ENCODE measurements around the gene VAC14.

VAC14 gene

DNA sequence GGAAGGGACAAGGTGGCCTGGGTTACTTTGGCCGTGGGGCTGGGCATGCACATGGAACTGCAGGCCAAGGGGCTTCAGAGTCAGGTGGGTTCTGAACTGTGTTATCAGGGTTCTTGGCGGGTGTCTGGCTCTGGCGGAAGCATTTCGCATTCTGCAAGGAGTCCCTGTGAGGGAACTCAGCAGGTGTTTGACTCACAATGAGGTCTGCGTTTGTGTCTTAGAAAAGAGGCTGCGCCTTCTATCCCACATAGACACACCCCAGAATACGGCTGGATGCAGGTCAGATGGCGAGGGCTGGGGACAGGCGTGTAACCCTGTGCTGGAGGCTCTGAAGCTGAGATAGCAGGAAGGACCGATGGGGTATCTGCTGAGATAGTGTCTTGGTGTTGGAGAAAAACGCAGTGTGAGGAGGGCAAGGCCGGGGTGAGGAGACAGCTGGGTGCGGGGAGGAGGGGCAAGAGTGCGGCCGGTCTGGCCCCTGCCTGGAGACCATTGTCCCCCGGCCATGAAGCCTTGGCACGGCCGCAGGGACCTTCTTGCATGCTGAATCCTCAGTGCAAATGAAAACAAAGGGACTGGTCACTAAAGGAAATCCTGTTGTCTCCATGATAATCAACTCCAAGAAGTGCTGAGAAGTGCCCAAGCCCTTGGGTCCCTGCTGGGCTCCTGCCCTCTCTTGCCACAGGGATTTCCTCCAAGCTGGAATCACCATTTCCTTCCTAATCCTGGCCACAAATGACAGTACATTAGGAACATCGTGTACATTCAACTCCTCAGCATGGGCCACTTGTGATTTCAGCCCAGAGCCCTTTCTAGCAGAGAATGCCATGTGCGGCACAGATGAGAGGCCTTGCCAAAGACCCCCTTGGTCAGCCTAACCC, 92.4 kb downstream of the VAC14 start:
- DNase-seq (ENCODE audit: low read depth in 3 of 3), result no peak

- no peak for DNase-seq (ENCODE audit: low read depth in 3 of 3)
Measured at GRCh38 chr16:70706948-70707465, 94.0 kb downstream of the VAC14 start.

- DNase-seq (ENCODE audit: low read depth in 3 of 3), result no peak
Measured at GRCh38 chr16:70705056-70705455, 95.9 kb downstream of the VAC14 start.

- no peak for DNase-seq (ENCODE audit: low read depth in 3 of 3)
Measured at GRCh38 chr16:70704586-70704985, 96.4 kb downstream of the VAC14 start.

- DNase-seq (ENCODE audit: low read depth in 3 of 3), result no peak
Measured at GRCh38 chr16:70703835-70704381, 97.0 kb downstream of the VAC14 start.

DNA sequence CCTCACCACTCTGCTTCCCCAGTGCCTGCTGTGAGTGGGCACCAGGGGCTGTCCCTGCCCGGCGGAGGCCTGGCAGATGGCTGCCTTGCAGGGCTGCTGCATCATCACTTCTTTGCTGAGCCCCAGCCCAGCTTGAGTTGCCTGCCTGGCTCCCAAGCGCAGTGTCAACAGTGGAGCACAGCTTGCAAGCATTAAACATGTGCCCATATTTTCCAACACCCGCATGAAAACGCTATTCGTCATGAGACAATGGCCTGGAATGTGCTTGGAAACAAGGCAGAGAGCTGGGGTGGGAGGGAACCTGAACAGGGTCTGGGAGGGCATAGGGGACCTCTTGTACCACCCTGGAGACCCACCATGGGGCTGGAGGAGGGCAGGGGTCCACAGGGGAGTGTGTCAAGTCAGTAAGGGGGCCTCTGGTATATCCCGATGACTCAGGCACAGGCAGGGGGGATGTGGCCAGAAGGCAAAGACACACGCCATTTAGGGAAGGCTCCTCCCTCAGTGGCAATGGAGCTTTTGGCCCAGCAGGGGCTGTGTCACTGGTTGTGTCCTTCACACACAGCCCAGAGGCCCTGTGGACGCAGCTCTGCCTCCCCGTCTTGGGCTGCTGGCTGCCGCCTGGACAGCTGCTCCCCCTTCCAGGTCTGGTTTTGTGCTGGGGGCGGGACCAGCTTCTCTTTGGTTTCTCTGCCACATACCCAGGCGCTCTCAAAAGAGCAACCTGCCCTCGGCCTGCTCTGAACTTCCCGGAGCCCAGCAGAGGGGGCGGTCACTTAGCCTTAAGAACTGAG, 97.7 kb downstream of the VAC14 start:
- DNase-seq (ENCODE audit: low read depth in 3 of 3), result no peak

- no peak for DNase-seq (ENCODE audit: low read depth in 3 of 3)
Measured at GRCh38 chr16:70702624-70703023, 98.3 kb downstream of the VAC14 start.

DNA sequence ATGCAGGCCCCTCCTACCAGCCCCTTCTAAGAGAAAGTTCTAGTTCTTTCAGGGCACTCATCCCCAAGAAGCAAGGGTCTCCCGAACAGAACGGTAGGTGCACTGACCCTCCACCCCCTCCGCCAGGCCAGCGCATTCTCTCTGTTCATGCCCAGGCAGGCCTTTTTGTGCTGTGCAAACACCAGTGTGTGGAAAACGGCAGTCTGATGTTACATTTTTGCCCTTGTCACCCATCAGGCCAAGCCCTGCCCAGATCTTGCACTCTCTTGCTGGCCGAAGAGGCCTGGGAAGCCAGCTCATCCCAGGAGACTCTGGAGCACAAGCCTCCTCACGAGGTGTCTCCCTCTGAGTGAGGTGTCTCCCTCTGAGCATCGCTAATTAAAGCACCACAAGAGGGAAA, 99.0 kb downstream of the VAC14 start:
- no peak for DNase-seq (ENCODE audit: low read depth in 3 of 3)

GRCh38 chr16:70701596-70701995, 99.4 kb downstream of the VAC14 start:
- no peak for DNase-seq (ENCODE audit: low read depth in 3 of 3)

DNA sequence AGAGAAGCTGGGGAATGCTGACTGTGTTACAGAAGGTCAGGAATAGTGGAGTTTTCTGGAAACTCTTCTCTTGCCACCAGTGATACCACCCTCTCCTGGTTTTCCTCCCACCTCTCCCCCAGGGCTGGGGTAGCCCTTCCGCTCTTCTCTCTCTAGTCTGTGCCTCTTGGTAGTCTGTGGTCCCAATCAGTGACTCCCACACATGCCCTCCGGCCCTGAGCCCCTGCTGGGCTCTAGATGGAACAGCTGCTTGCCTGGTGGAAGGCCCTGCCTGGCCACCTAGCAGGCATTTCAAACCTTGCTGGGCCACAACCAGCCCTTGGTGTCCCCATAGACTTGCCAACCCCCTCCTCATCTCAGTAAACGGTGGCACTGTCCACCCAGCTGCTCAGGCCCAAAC, 99.9 kb downstream of the VAC14 start:
- DNase-seq (ENCODE audit: low read depth in 3 of 3), result no peak

GRCh38 chr16:70700101-70701020, 100.6 kb downstream of the VAC14 start:
- DNase-seq (ENCODE audit: low read depth in 3 of 3), result no peak

GRCh38 chr16:70699696-70700095, 101.3 kb downstream of the VAC14 start:
- no peak for DNase-seq (ENCODE audit: low read depth in 3 of 3)

GRCh38 chr16:70698901-70699300, 102.1 kb downstream of the VAC14 start:
- DNase-seq (ENCODE audit: low read depth in 3 of 3), result no peak

DNA sequence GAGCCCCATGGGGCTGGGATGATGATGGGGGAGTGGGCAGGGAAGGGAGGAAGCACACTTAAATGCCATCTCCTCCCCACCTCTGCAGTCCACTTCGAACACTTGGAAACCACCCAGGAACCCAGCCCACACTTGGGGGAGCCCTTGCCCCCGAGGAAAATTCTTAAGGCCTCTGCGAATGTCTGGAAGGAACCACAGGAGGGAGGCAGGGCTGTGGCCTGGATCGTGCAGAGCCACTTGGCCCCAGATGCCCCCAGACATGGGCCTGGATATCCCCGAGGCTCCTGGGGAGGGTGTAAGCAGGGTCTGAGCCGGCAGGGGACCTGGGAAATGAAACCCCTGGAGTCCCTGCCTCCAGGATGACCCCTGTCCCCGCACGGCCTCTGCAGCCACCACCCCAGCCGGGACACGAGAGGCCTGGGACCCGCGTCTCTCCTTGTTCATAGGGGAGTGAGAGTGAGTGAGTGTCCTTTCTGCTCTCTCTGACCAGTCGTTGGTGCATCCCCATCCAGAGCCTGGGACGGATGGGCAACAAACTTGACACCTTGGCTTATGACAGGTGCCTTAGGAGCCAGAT, 103.3 kb downstream of the VAC14 start:
- DNase-seq (ENCODE audit: low read depth in 3 of 3), result no peak

- no peak for DNase-seq (ENCODE audit: low read depth in 3 of 3)
Measured at GRCh38 chr16:70696952-70697593, 103.9 kb downstream of the VAC14 start.

DNA sequence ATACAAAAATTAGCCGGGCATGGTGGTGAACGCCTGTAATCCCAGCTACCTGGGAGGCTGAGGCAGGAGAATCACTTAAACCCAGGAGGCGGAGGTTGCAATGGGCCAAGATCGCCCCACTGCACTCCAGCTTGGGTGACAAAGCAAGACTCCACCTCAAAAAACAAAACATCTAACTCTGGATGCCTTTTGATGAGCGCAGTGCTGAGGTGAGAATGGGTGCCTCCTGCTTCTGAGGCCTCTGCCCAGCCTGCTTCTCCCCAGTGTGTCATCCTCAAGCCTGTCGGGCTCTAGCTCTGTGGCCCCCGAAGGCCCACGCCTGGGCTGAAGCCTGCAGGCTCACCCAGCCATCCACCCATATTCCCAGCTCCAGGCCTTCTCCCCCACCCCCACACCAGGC, 104.6 kb downstream of the VAC14 start:
- DNase-seq (ENCODE audit: low read depth in 3 of 3), result no peak

GRCh38 chr16:70695331-70696070, 105.5 kb downstream of the VAC14 start:
- DNase-seq (ENCODE audit: low read depth in 3 of 3), result no peak

GRCh38 chr16:70694868-70695218, 106.1 kb downstream of the VAC14 start:
- DNase-seq (ENCODE audit: low read depth in 3 of 3), result no peak

DNA sequence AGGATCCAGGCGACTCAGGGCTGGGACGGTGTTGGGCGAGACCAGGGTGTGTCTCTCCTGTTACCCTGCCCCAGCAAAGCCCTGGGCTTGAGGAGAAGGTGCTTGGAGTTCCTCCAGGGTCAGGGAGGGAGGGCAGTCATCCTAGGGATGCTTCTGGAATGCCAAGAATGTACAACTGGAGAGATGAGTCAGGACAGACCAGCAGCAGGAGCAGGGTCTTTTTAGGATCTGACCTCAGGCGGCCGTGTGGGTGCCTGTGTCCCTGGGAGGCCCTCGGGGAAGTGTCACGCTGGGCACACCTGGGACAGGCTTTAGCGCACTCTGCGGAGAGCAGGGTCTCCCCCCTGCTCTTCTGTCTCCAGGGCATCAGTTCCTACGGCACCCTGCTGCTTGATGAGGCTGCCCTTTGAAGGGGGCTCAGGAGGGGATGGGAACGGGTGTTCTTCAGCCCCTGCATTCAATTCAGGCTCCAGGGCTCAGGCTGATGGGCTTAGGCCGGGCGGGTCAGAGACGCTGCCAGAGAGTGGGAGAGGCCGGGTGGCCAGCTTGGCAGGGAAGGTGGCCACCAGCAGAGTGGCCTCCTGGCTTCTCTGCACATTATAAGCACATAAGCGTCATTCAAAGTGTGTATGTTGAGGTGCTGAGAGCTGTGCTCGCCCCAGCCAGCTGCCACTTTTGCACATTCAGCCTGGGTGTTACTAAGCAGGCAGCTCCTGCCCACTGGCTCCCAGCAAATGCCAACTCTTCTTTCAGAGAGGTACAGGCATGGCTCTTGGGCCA, 106.7 kb downstream of the VAC14 start:
- no peak for DNase-seq (ENCODE audit: low read depth in 3 of 3)

All from stimulated activated CD4-positive, alpha-beta T cell treated with anti-CD3 and anti-CD28 coated beads, TNF-alpha, amount 100 ng/mL, for 48 hours (primary cell).